ENCODE data around the gene TPSD1. TPM values are rescaled to one million over a fixed set of nuclear protein-coding genes. Genes with fewer than 3 reads are reported as not detected.

The TPSD1 gene
- total RNA-seq, 1 donor from 2014 or later: not detected

- TF ChIP-seq CTCF (conservative IDR thresholded peaks at IDR 0.05): no peak
- no peak overlapping the region for H3K27ac Mint-ChIP-seq
- no peak for DNase-seq (ENCODE audit: extremely low spot score, unreplicated experiment)
- no peaks in the 10 kb centered on the region for H3K9me3 Mint-ChIP-seq
- no peaks in the 10 kb centered on the region for H3K36me3 Mint-ChIP-seq
- no peaks in the 10 kb centered on the region for H3K4me1 Mint-ChIP-seq (ENCODE audit: unreplicated experiment)
- no peaks in the 10 kb centered on the region for H3K27me3 Mint-ChIP-seq
- H3K4me3 Mint-ChIP-seq: no peak overlapping the region
Measured at GRCh38 chr16:1218930-1219611, 36.8 kb upstream of the TPSD1 start.

GRCh38 chr16:1220098-1220728 is 35.7 kb upstream of the TPSD1 start:
- no peak for DNase-seq (ENCODE audit: extremely low spot score, unreplicated experiment)
- Mint-ChIP-seq H3K27me3 (no peaks in the 10 kb centered on the region), H3K4me1 (ENCODE audit: unreplicated experiment) (no peaks in the 10 kb centered on the region), H3K9me3 (no peaks in the 10 kb centered on the region), H3K27ac (no peak overlapping the region), H3K4me3 (no peak overlapping the region), H3K36me3 (no peaks in the 10 kb centered on the region)
- no peak for TF ChIP-seq CTCF (conservative IDR thresholded peaks at IDR 0.05)

GRCh38 chr16:1220841-1221627 is 34.8 kb upstream of the TPSD1 start:
- no peak for TF ChIP-seq CTCF (conservative IDR thresholded peaks at IDR 0.05)
- Mint-ChIP-seq H3K27ac (no peak overlapping the region), H3K9me3 (no peaks in the 10 kb centered on the region), H3K4me1 (ENCODE audit: unreplicated experiment) (no peaks in the 10 kb centered on the region), H3K27me3 (no peaks in the 10 kb centered on the region), H3K36me3 (no peaks in the 10 kb centered on the region), H3K4me3 (no peak overlapping the region)
- no peak for DNase-seq (ENCODE audit: extremely low spot score, unreplicated experiment)

GRCh38 chr16:1221628-1222552 is 34.0 kb upstream of the TPSD1 start:
- H3K36me3 Mint-ChIP-seq: no peaks in the 10 kb centered on the region
- no peak overlapping the region for H3K27ac Mint-ChIP-seq
- no peaks in the 10 kb centered on the region for H3K9me3 Mint-ChIP-seq
- H3K27me3 Mint-ChIP-seq: no peaks in the 10 kb centered on the region
- no peak for DNase-seq (ENCODE audit: extremely low spot score, unreplicated experiment)
- no peak for TF ChIP-seq CTCF (conservative IDR thresholded peaks at IDR 0.05)
- no peaks in the 10 kb centered on the region for H3K4me1 Mint-ChIP-seq (ENCODE audit: unreplicated experiment)
- H3K4me3 Mint-ChIP-seq: no peak overlapping the region
